Measurements from ENCODE around the gene UNG.

GRCh38 chr12:109151457-109151856, 54.1 kb downstream of the UNG start:
- TF ChIP-seq EZH2 (IDR thresholded peaks at IDR 0.05; ENCODE audit: insufficient read depth, poor library complexity, severe bottlenecking) (no peak), EZH2phosphoT487 (IDR thresholded peaks at IDR 0.05; ENCODE audit: insufficient read depth, low read depth) (no peak)

Measured in GM23248 (cell line).